Gastrocnemius medialis (tissue), 4 donors: ENCODE results near the gene USP5.

Experiments
- POLR2A ChIP-seq, 2 donors: fragments of 450-650 bp; IDR thresholded peaks; one replicate each; pipeline ENCODE4 v1.6.1; 2017; ENCODE audit warnings: antibody characterized with exemption in 2 of 2, mild to moderate bottlenecking in 2 of 2, moderate library complexity in 2 of 2
- TF ChIP-seq, protein P1 (sequence below), 5 experiments: fragments of 450-650 bp in 3 of 5; fragments of 200-600 bp in 2 of 5; sonication (generic) in 2 of 5; IDR thresholded peaks in 4 of 5; conservative IDR thresholded peaks in 1 of 5; 1 replicate in 4 of 5; 2 replicates in 1 of 5; pipeline ENCODE4 v1.5.1; 2016 to 2019; ENCODE audit warnings: antibody characterized with exemption in 5 of 5, mild to moderate bottlenecking in 3 of 5, moderate library complexity in 3 of 5

DNA sequence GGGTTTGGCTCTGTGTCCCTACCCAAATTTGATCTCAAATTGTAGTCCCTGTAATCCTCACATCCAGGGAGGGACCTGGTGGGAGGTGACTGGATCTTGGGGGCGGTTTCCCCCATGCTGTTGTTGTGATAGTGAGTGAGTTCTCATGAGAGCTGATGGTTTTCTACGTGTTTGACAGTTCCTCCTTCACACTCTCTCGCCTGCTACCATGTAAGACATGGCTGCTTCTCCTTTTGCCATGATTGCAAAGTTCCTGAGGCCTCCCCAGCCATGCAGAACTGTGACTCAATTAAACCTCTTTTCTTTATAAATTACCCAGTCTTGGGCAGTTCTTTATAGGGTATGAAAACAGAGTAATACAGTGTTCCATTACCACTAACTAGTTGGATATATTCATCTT is 42.4 kb downstream of the USP5 start:
- no peak for TF ChIP-seq POLR2A (IDR thresholded peaks at IDR 0.05)
- TF ChIP-seq, protein P1, sequence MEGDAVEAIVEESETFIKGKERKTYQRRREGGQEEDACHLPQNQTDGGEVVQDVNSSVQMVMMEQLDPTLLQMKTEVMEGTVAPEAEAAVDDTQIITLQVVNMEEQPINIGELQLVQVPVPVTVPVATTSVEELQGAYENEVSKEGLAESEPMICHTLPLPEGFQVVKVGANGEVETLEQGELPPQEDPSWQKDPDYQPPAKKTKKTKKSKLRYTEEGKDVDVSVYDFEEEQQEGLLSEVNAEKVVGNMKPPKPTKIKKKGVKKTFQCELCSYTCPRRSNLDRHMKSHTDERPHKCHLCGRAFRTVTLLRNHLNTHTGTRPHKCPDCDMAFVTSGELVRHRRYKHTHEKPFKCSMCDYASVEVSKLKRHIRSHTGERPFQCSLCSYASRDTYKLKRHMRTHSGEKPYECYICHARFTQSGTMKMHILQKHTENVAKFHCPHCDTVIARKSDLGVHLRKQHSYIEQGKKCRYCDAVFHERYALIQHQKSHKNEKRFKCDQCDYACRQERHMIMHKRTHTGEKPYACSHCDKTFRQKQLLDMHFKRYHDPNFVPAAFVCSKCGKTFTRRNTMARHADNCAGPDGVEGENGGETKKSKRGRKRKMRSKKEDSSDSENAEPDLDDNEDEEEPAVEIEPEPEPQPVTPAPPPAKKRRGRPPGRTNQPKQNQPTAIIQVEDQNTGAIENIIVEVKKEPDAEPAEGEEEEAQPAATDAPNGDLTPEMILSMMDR (IDR thresholded peaks at IDR 0.05 in 4 of 5, conservative IDR thresholded peaks at IDR 0.05 in 1 of 5): no peak
